ENCODE data around the gene MAPK6. TPM values are rescaled to one million over a fixed set of nuclear protein-coding genes. Genes with fewer than 3 reads are reported as not detected.

Gene MAPK6
- polyA plus RNA-seq, 1 donor from 2014 or later, result 140 TPM

GRCh38 chr15:51982770-51983103, 36.3 kb upstream of the MAPK6 start:
- no peaks in the 10 kb centered on the region for H3K36me3 ChIP-seq (ENCODE audit: insufficient read depth, low read length)
- no peak overlapping the region for H3K4me3 ChIP-seq (ENCODE audit: low read length)
- H3K9me2 ChIP-seq (ENCODE audit: insufficient read depth, low read length), result no peaks in the 10 kb centered on the region
- H3K9me3 ChIP-seq (ENCODE audit: low read length), result no peaks in the 10 kb centered on the region
- no peaks in the 10 kb centered on the region for H4K20me1 ChIP-seq (ENCODE audit: insufficient read depth)
- H3K27me3 ChIP-seq (ENCODE audit: insufficient read depth, low read depth, low read length), result no peaks in the 10 kb centered on the region
- H3K79me2 ChIP-seq (replicated peaks; ENCODE audit: insufficient read depth, low read length), result no peaks in the 10 kb centered on the region
- H3K9ac ChIP-seq (ENCODE audit: low read length), result no peak overlapping the region
- H3K4me2 ChIP-seq (ENCODE audit: low read length), result no peak overlapping the region
- no peak overlapping the region for H2AFZ ChIP-seq (ENCODE audit: low read depth, low read length)
- H3F3A ChIP-seq (ENCODE audit: insufficient read depth, low read length, poor library complexity, severe bottlenecking), result no peaks in the 10 kb centered on the region
- H3K27ac ChIP-seq (ENCODE audit: low read length), result no peak overlapping the region
- no peak for TF ChIP-seq CTCF (IDR thresholded peaks at IDR 0.05; ENCODE audit: poor library complexity, severe bottlenecking)
- no peak for TF ChIP-seq REST (IDR thresholded peaks at IDR 0.05; ENCODE audit: borderline replicate concordance)
- TF ChIP-seq EZH2 (IDR thresholded peaks at IDR 0.05; ENCODE audit: borderline replicate concordance, insufficient read depth, low read length, poor library complexity, severe bottlenecking), result no peak
- TF ChIP-seq POLR2AphosphoS5 (IDR thresholded peaks at IDR 0.05), result no peak
- no peak for TF ChIP-seq EP300 (conservative IDR thresholded peaks at IDR 0.05; ENCODE audit: poor library complexity, severe bottlenecking)
- TF ChIP-seq RAD21 (conservative IDR thresholded peaks at IDR 0.05), result no peak
- no peak for TF ChIP-seq TAF1 (IDR thresholded peaks at IDR 0.05; ENCODE audit: low read depth)

GRCh38 chr15:51991141-51991540, 27.9 kb upstream of the MAPK6 start:
- Histone ChIP-seq H3K9ac (ENCODE audit: low read length) (no peak overlapping the region), H3K9me3 (ENCODE audit: low read length) (no peaks in the 10 kb centered on the region), H3K27ac (ENCODE audit: low read length) (no peak overlapping the region), H2AFZ (ENCODE audit: low read depth, low read length) (no peak overlapping the region), H3K4me2 (ENCODE audit: low read length) (no peak overlapping the region), H3F3A (ENCODE audit: insufficient read depth, low read length, poor library complexity, severe bottlenecking) (no peaks in the 10 kb centered on the region), H4K20me1 (ENCODE audit: insufficient read depth) (no peaks in the 10 kb centered on the region), H3K36me3 (ENCODE audit: insufficient read depth, low read length) (no peaks in the 10 kb centered on the region), H3K9me2 (ENCODE audit: insufficient read depth, low read length) (no peaks in the 10 kb centered on the region), H3K27me3 (ENCODE audit: insufficient read depth, low read depth, low read length) (no peaks in the 10 kb centered on the region), H3K79me2 (replicated peaks; ENCODE audit: insufficient read depth, low read length) (no peaks in the 10 kb centered on the region), H3K4me3 (ENCODE audit: low read length) (no peak overlapping the region)
- TF ChIP-seq EP300 (conservative IDR thresholded peaks at IDR 0.05; ENCODE audit: poor library complexity, severe bottlenecking) (no peak), SMC3 (conservative IDR thresholded peaks at IDR 0.05; ENCODE audit: poor library complexity) (no peak), CTCF (IDR thresholded peaks at IDR 0.05; ENCODE audit: poor library complexity, severe bottlenecking) (no peak), RAD21 (conservative IDR thresholded peaks at IDR 0.05) (no peak), MXI1 (conservative IDR thresholded peaks at IDR 0.05; ENCODE audit: poor library complexity, severe bottlenecking) (no peak), POLR2AphosphoS5 (IDR thresholded peaks at IDR 0.05) (no peak)

All from neural cell (in vitro differentiated cells).